Stimulated activated CD4-positive, alpha-beta T cell treated with anti-CD3 and anti-CD28 coated beads, Interleukin-2, amount 100 ng/mL, for 4 hours (primary cell): ENCODE measurements around the gene SLC43A2.
"Not testable (repeated sequence)": the region's sequence is repeated elsewhere in the genome, so short reads cannot be mapped to it uniquely, and the experiment has no call there.

Experiments used
- DNase-seq: peaks from one replicate; pipeline ENCODE4 v3.0.0-alpha.2; 2020; ENCODE audit warnings: low read depth

SLC43A2 gene

DNA sequence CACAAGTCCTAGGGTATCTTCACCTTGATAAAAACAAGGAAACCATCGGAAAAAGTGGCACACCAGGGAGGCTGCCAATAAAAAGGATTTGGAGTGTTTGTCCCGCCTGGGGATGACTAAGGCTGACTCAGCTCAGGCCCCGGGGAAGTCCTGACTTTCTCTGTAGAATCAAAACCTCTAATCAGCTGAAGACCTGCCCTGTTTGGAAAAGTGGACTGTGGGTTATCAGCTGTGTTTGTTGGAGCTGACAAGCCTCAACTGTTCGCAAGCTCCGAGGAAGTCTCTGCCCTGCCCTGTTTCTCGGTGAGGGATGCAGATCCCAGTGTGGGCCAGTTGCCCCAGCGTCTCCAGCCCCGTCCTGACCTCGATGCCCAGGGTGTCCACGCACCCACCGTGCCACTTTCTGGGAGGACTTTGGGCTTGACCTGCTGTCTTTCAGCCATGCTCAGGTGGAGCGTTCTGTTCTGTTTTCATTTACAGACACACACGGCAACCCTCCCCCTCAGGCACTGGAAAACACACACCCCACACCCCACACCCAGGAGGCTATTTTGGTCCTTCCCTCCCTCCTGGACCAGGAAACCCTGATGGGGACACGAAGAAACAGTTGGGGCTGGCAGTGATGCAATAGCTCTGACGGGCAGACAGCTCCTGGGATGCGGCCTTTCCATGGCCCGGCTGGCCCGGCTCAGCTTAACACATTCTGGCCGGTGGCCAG, 38.4 kb downstream of the SLC43A2 start:
- no peak for DNase-seq

DNA sequence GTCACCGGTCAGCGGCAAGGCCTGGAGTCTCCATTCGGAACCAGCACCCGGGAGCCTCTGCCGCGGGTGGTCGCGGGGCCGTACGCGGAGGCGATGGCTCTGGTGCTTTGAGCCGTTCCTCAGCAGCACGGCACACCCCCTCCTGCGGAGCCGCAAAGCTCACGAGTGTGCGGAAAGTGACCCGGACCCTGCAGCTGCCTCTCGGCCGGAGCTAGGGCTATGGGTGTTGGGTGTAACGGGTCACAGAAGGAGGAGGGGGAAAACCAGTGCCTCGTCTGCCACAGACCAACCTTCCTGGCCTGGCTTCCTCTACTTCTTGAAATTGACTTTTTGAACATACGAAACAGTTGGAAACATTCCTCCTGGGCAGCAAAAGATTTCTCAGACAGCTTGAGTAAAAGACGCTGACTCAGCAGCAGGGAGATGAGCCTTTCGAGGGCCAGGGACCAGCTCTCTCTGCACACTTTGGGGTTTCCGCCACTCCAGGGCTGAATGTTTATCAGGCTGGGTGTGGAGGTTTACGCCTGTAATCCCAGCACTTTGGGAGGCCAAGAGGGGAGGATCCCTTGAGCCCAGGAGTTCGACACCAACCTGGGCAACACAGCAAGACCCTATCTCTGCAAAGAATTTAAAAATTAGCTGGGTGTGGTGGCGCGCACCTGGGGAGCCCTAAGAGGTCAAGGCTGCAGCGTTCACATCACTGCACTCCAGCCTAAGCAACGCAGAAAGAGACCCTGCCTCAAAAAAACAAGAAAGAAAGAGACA, 39.6 kb downstream of the SLC43A2 start:
- DNase-seq = no peak

DNA sequence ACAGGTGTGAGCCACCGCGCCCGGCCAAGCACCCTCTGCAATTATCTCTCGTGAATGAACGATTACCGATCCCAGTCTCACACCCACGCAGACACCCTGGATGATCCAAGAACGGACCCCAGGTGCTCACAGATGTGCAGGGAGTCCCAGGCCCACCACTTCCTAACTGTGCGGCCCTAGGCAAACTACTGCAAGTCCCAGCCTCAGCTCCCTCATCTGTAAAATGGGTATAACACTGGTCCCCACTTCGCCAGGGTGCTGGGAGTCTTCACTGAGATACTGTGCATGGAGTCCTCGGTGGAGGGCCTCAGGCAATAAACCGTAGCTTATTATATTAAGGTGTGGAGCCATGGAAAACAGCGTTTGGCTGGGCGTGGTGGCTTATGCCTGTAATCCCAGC, 44.5 kb downstream of the SLC43A2 start:
- DNase-seq = no peak

DNA sequence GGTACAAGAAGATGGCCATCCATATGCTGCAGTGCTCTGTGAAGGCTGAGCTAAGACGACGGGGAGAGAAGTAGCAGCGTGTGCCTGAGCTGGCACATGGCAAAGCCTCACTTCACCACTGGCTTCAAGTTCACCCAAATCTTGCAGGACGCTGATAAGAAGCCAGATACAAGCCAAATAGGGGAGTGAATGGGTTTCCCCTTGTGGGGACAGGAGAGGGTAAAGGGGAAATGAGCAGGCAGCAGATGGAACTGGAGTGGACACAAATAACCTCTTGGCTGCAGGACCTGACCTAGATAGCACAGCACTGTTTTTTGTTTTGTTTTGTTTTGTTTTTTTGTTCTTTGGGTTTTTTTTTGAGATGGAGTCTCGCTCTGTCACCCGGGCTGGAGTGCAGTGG, 45.1 kb downstream of the SLC43A2 start:
- no peak for DNase-seq

DNA sequence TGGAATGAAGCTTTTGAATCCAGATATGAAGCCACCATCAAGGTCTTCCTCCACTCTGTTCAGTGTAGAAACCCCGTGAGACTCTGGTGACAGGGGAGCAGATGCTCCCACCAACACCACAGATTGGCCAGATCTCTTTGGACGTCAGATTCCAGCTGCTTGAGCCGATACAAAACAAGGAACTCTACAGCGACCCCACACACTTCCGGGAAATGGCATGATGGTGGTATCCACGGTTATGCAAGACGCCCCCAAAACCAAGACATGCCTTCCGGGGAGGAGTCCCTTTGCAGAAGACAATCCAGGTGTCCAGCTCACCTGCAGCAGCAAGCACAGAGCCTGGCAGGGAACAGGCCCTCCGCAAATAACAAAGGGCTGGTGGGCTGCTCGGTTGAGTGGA, 46.3 kb downstream of the SLC43A2 start:
- DNase-seq = no peak

DNA sequence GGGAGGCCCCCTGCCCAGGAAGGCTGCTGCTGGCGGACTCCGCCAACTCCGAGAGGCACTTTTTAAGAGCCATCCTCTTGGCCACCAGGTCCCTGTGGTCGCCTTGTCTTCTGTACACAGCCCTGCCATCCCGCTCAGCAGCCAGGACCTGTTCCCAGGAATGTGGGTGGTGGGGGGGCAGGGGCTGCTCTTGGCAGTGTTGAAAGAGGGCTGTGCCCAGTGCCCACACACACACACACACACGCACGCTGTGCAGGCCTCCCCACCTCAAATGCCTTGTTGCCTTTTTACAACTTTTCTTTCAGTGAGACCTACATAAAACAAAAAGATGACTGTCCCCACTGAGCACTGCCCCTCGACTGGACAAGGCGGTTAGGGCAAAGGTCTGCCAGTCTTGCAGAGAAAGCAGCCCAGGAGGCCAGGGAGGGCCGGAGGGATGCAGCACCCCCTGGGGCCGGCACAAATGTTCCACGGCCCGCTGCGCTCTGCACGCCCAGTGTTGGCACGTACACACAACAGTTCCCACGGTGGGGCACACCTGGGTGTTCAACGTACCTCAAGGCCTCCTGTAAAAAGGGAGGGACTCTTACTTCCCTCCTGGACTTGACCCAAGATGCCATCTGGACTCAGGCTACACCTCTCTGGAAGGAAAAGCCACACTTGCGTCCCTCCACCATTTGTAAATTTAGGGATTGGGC, 47.5 kb downstream of the SLC43A2 start:
- no peak for DNase-seq

DNA sequence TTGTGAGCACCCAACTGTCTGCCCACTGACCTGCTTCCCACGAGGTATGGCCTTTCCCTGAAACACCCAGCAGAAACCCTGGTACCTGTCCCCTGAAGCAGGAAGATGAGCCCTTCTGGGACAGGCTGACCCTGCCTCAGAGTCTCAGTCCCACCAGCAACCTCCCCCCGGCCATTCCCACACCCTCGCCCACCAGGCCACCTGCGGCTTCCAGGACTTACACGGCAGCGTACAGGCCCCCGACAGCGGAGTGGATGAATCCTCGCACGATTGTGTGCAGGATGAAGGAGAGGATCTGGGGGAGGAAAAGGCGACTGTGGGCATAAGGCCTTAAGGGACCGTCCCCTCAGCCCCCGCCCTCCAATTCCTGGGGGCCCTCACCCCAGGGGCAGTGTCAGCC, 50.6 kb downstream of the SLC43A2 start:
- no peak for DNase-seq

DNA sequence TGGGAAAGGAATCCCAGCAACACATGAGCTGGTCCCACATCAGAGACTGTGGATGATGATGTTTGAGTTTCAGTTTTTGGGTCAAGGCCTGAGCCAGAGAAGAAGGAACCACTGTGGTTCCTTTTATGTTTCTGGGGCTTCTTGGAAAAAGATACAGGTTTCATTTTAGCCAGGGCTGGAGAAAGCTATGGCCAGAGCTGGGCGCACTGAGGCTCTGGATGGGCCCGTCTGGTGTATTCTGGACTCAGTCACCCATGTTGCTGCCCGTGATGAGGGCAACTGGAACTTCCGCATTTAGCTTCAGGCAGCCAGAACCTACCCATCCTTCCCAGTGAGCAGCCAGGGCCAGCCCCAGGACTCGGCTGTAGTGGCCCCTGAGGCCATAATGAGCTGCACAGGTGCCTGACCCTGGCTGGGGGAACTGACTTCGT, 51.0 kb downstream of the SLC43A2 start:
- DNase-seq = no peak

DNA sequence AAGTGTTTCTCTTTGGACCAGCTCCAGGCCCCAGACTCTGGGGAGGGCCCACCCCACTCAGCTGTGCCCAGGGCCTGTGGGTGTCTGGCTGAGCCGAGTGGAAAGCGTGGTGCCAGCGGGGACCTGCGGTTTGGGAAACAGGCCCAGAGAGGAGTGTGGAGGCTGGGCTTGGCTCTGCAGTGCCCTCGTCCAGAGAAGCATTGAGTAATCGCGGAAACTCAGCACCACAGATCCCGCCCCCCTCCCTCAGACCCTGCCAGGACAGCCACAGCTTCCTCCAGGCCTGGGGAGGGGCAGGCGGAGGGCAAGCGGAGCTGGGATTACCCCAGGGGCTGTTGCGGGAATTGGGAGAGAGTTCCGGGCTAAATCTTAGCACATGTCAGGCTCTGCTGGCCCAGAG, 51.5 kb downstream of the SLC43A2 start:
- no peak for DNase-seq

DNA sequence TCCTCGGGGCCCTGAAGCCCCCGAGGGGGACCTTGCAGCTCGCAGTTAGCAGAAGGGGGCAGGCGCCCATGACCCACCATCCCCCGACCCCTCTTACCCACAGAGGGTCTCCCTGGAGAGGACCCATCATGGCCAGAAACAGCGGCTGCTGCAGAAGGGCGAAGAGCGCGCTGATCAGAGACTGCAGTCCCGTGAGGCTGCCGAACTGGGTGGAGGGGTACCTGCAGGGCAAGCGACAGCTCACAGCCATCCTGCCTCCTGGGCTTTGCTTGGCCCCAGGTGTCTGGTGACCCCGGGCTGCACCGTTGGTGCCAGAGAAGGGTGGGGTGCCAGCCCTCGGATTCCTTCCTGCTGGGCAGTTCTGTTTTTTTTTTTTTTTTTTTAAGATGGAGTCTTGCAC, 52.1 kb downstream of the SLC43A2 start:
- DNase-seq = no peak

DNA sequence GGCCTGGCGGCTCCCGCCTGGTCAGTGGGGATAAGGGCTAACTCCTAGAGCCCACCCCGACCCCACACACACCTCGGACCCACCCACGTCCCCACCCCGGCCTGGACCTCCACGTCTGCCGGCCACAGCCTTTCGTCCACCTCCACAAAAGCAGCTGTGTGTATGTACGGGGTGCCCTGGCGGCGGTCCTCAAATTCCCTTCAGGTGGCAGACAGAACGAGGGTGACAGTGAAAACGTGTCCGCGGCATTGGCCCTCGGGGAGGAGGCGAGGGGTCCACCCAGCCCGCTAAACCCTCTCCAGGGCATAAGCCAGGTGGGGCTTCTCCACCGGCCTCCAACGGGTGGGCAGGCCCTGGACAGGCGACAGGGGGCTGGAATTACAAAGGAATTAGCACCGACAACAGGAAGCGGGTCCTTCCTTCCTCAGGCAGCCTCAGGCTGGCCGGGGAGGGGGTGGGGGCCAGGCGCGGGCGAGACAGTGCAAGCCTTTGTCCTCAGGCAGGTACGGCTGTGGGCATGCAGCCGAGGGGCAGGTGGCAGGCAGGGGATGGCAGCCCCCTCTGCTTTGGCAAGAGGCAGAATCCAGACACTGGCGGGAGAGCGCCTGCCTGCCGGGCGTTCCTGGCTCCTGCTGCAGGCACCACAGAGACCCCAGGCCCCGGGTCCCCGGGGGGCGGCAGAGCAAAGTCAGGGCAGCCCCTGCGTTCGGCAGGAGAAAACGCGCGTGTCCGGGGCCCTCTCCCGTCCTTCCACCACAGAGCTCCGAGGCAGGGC, 53.8 kb downstream of the SLC43A2 start:
- no peak for DNase-seq

DNA sequence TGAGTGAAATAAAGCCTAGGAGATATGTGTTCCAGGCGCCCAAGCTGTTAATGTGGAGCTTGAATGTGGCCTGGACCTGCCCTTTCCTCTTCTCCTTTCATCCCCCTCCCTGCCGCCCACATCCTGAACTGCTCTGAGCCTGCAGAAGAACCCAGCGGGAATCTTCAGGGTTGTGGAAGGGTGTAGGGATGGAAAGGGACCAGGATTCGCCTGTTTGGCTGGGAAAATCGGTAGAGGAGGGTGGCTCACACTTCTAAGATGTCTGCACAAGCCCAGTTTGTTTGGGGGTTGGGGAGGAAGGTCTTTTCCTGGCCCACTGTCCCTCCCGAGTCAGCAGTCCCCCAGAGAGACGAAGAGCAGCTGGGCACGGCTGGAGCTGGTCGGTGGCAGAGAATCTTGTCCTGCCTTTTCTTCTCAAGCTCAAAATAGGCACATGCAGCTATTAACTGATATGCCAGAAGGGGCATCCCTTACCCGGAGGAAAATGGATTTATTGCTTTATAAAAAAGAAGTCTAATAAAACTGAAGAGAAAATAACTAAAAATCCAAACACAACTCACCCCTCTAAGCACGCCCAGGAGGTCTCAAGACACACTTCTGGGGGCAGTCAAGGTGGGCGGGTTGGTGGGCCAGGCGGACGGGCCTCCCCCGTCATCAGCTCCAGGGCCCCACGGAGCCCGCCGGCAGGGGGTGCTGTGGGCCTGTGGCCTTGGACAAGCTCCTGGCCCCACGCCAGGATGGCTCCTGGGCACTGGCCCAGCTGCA, 54.5 kb downstream of the SLC43A2 start:
- DNase-seq = peak; percentile 16

DNA sequence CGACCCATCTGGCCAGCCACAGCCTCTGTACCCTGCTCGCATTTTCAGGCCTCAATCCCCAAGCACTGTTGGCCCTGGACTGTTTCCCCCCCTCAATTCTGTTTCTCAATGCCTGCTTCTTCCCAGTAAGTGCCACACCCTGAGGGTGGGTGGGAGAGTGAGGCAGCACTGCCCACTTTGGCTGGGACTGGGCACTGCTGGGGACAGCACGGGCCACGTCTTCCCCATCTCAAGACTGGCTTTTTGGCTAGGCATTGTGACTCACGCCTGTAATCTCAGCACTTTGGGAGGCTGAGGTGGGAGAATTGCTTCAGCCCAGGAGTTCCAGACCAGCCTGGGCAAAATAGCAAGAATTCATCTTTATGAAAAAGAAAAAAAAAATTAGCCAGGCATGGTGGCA, 56.0 kb downstream of the SLC43A2 start:
- not testable (repeated sequence) for DNase-seq

DNA sequence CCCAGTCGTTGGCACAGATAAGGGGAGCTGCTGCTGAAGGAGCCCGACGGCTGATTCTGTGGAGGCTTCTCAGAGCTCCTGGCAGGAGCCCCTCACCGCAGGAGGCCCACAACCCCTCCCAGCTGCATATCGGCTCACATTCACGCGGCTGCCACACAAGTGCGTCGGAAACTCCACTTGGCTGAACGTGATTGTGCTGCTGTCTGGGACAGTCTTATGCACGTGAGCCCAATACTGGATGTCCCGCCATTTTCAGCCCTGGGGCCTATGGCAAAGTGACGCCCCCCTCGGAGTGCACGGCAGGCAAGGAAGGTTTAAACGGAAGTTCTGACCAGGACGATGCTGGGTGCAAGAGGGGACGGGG, 57.3 kb downstream of the SLC43A2 start:
- no peak for DNase-seq

DNA sequence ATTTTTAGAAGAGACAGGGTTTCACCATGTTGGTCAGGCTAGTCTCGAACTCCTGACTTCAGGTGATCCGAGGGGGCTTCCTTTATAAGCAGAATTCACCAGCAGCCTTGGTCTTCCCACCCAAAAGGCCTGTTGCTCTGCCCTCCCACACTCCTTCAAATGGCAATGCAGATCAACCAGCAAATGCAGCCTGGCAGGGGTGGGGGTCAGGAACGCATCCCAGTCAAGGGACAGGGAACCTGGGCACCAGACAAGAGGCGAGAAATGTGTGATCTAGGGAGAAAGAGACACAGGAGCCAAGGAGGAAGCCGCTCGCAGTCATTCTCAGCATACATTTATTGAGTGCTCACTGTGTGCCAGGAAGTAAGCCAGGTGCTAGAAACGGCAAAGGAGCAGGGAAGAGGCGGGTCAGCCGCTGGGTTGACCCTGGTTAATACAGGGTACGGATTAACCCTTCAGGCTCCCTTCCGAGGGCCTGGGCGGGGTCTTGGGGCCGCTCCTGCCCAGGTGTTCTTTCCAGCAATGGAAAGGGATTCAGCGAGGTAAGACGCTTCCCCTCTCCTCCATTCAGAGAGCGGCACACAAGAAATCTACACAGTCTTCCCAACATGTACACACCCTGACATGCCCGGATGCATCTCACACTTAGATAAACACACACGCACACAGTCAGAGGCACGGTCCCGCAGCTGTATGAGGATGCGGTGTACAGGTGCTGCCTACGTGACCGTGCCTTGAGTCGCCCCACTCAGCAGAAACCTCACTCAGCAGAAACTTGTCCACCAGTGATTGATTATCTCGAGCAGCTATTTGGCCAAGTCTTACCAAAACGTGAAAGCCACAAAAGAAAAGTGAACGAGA, 59.5 kb downstream of the SLC43A2 start:
- no peak for DNase-seq

DNA sequence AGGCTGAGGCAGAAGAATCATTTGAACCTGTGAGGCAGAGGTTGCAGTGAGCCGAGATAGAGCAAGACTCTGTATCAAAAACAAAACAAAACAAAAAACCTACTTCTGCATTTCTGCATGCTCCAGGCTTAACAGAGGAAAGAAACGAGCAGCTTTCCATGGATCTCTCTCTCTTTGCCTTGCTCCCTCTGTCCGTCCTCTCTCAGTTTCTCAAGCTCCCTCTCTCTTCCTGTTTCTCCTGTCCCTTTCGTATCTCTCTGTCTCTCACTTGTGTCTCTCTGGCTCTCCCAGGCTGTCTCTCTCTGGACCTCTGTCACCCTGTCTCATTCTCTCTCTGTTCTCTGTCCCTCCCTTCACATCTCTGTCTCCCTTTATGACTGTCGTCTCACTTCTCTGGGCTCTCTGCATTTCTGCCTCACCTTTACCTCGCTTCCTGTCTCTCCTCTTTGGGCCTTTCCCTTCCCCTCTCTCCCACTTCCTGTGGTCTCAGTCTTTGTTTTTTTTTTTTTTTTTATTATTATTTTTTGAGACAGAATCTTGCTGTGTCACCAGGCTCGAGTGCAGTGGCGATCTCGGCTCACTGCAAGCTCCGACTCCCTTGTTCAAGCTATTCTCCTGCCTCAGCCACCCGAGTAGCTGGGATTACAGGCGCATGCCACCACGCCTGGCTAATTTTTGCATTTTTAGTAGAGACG, 62.0 kb downstream of the SLC43A2 start:
- DNase-seq = peak; percentile 14

DNA sequence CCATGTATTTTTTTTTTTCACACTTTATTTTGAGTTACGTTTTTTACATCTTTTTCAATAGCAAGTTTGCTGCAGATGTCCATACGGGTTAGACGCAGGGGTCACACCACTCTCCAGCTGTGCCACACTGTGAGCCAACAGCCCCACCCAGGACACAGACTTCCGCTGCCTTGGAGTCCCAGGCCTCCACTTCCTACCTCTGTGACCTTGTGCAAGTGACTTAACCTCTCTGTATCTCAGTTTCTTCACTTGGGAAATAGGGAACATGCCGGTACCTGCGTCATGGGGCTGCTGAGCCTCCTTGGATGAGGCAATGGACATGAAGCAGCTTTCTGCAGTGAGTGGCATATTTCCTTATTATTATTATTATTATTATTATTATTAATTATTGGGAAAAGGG, 62.8 kb downstream of the SLC43A2 start:
- no peak for DNase-seq

DNA sequence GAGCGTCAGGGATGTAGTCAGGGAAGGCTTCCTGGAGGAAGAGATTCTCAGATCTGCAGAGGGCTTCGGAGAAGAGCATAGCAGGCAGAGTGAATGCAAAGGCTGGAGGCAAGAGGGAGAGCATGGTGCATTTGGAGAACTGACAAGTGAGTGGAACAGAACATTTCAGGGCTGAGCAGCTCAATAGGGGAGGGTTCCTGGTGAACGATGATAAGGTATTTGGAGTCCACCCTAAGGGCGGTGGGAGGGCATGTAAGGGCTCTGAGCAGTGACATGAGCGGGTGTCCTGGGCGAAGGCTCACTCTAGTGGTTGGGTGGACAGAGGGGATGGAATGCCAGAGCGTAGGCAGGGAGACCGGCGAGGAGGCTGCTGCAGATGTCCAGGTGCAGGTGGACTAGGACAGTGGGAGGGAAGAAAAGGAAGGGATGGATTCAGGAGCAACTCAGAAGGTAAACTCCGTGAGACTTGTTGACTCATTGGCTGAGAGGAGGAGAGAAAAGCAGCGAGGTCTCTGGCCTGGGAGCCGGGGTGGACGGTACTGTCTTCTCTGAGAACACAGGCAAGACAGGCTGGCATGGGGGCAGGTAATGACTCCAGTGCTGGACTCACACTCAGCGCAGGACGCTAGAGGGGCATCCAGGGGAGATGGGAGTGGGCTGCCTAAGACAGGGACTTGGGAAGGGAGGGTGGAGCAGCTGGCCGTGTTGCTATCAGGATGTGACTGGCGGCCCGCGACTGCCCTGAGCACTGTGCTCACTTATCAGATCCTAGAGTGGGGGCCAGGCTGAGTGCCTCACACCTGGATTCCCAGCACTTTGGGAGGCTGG, 64.6 kb downstream of the SLC43A2 start:
- no peak for DNase-seq

DNA sequence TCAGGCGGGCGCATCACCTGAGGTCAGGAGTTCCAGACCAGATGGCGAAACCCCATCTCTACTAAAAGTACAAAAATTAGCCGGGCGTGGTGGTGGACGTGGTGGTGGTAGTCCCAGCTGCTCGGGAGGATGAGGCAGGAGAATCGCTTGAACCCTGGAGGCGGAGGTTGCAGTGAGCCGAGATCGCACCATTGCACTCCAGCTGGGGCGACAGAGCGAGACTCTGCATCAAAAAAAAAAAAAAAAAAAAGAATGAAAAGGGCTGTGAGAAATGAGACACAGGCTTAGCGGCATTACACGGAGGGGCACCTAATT, 65.2 kb downstream of the SLC43A2 start:
- DNase-seq = not testable (repeated sequence)
